ENCODE results near the gene TNS1.
A peak's percentile ranks its signal among the peaks of the same experiment; 100 is the strongest.

TNS1 gene

GRCh38 chr2:217846321-217846743 is 156.5 kb downstream of the TNS1 start:
- peak; percentile 67 to 78 for DNase-seq

GRCh38 chr2:217845301-217845700 is 157.5 kb downstream of the TNS1 start:
- DNase-seq: no peak

- DNase-seq: no peak
Observed at GRCh38 chr2:217844696-217845095, 158.1 kb downstream of the TNS1 start.

- DNase-seq: no peak
Observed at GRCh38 chr2:217843324-217843723, 159.5 kb downstream of the TNS1 start.

- no peak for DNase-seq
Observed at GRCh38 chr2:217842017-217842416, 160.8 kb downstream of the TNS1 start.

GRCh38 chr2:217840522-217840921 is 162.3 kb downstream of the TNS1 start:
- no peak for DNase-seq

- no peak for DNase-seq
Observed at GRCh38 chr2:217839750-217840107, 163.1 kb downstream of the TNS1 start.

- no peak for DNase-seq
Observed at GRCh38 chr2:217839073-217839749, 163.6 kb downstream of the TNS1 start.

GRCh38 chr2:217838409-217838831 is 164.4 kb downstream of the TNS1 start:
- DNase-seq: no peak

GRCh38 chr2:217837530-217837929 is 165.3 kb downstream of the TNS1 start:
- no peak for DNase-seq

GRCh38 chr2:217836901-217837491 is 165.8 kb downstream of the TNS1 start:
- DNase-seq: peak in 1 of 2 donors; percentile 26

- DNase-seq: peak; percentile 16 to 56
Observed at GRCh38 chr2:217835931-217836891, 166.6 kb downstream of the TNS1 start.

- no peak for DNase-seq
Observed at GRCh38 chr2:217834744-217835513, 167.9 kb downstream of the TNS1 start.

- peak; percentile 57 to 64 for DNase-seq
Observed at GRCh38 chr2:217834057-217834620, 168.7 kb downstream of the TNS1 start.

GRCh38 chr2:217833439-217833838 is 169.4 kb downstream of the TNS1 start:
- no peak for DNase-seq

GRCh38 chr2:217832987-217833386 is 169.8 kb downstream of the TNS1 start:
- no peak for DNase-seq

- no peak for DNase-seq
Observed at GRCh38 chr2:217832115-217832514, 170.7 kb downstream of the TNS1 start.

- no peak for DNase-seq
Observed at GRCh38 chr2:217831306-217831705, 171.5 kb downstream of the TNS1 start.

GRCh38 chr2:217830807-217831206 is 172.0 kb downstream of the TNS1 start:
- DNase-seq: no peak

- no peak for DNase-seq
Observed at GRCh38 chr2:217830061-217830460, 172.7 kb downstream of the TNS1 start.

- no peak for DNase-seq
Observed at GRCh38 chr2:217829420-217829819, 173.4 kb downstream of the TNS1 start.

GRCh38 chr2:217828336-217828735 is 174.5 kb downstream of the TNS1 start:
- no peak for DNase-seq

All from inflammatory macrophage (primary cell).